Sigmoid colon (tissue), 4 donors: ENCODE data around the gene CSF3.

Experiments
- POLR2A ChIP-seq, 2 donors: fragments of 450-650 bp; IDR thresholded peaks; one replicate each; pipeline ENCODE4 v1.6.1; 2016; ENCODE audit warnings: antibody characterized with exemption in 2 of 2, mild to moderate bottlenecking in 2 of 2, moderate library complexity in 2 of 2
- POLR2AphosphoS5 ChIP-seq, 4 donors: sonication (generic); formaldehyde crosslinking; IDR thresholded peaks; one replicate each; pipeline ENCODE4 v1.6.1; 2017; ENCODE audit warnings: antibody characterized with exemption in 4 of 4
- TF ChIP-seq, protein P1 (sequence below), 4 experiments: fragments of 450-650 bp in 3 of 4; fragments of 200-600 bp in 1 of 4; IDR thresholded peaks; one replicate each; pipeline ENCODE4 v1.5.1; 2016 to 2019; ENCODE audit warnings: antibody characterized with exemption in 4 of 4, mild to moderate bottlenecking in 3 of 4, moderate library complexity in 2 of 4

DNA sequence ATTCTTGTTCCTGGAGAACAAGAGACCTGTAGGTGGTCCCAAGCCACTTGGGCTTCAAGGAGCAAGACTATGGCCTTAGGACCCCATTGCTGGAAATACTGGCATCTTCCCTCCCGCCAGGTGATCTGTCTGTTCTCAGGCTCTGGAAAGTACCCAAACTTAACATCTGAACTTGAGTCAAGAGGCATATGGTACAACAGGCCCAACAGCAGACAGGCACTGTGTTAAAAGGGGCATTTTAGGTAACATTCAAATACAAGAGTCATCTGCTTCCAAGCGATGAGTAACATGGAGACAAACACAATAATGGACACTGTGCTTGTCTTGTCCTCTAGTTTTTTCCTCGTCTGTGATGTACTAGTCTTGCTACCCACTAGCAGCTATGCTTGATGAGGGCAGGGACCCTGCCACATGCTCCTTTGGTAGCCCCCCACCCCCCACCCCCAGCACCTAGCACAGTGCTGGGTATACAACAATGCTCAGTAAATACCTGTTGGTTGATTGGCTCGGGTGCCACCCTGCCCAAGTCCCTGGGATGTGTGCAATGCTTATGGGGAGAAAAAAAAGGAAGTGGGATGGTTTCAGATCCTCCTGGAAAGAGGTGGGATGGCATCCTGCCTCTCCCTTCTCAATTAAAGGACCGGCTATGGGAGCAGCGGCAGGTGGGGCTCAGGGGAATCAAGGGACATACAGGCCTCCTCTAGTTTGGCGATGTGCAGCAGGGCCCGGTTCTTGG is 19.4 kb downstream of the CSF3 start:
- TF ChIP-seq, protein P1, sequence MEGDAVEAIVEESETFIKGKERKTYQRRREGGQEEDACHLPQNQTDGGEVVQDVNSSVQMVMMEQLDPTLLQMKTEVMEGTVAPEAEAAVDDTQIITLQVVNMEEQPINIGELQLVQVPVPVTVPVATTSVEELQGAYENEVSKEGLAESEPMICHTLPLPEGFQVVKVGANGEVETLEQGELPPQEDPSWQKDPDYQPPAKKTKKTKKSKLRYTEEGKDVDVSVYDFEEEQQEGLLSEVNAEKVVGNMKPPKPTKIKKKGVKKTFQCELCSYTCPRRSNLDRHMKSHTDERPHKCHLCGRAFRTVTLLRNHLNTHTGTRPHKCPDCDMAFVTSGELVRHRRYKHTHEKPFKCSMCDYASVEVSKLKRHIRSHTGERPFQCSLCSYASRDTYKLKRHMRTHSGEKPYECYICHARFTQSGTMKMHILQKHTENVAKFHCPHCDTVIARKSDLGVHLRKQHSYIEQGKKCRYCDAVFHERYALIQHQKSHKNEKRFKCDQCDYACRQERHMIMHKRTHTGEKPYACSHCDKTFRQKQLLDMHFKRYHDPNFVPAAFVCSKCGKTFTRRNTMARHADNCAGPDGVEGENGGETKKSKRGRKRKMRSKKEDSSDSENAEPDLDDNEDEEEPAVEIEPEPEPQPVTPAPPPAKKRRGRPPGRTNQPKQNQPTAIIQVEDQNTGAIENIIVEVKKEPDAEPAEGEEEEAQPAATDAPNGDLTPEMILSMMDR (IDR thresholded peaks at IDR 0.05): no peak
- TF ChIP-seq POLR2A (IDR thresholded peaks at IDR 0.05) (no peak), POLR2AphosphoS5 (IDR thresholded peaks at IDR 0.05) (no peak)
